ENCODE measurements around the gene KCTD18.

GRCh38 chr2:200525066-200525465 lies 15.2 kb upstream of the KCTD18 start:
- TF ChIP-seq CTCF (IDR thresholded peaks at IDR 0.05; ENCODE audit: low read depth, low read length), result no peak
- TF ChIP-seq EZH2phosphoT487 (IDR thresholded peaks at IDR 0.05; ENCODE audit: low read depth), result no peak

Data from OCI-LY3 (cell line).